Activated CD4-positive, CD25-positive, alpha-beta regulatory T cell treated with anti-CD3 and anti-CD28 coated beads, Interleukin-2, amount 50 U/mL, for 72 hours (primary cell): ENCODE data around the gene SORCS2.

Source experiments
- DNase-seq: peaks from one replicate; pipeline ENCODE4 v3.0.0; 2021

Gene SORCS2

DNA sequence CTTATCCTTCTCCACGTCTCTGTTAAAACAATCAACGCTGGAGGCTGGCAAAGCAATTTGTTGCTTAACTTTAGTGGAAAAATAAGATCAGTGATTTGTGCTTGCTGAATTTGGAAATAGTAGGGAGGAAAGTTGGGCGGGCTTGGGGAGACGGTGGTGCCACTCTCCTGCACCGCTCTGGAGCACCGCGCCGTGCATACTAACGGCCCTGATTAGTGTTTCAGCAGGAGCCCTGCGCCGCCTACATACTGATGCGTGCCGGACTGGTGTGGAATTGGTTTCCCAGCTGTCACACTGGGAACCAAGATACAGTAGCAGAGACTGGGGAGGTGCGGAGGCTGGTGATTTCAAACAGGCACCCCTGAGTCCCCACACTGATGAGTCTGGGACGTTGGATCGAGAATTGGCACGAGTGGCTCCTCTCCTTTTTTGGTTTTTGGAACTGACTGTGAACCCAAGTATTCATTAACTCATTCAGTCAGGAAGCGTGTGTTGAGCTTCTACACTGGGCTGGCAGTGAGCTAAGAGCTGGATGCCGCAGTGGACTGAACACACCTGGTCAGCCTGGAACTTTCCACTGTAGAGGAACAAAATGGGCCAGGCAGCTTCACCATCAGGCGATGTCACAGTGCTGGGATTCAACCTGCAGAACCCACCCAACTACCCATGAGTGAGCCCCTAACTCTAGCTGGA is 271.4 kb downstream of the SORCS2 start:
- no peak for DNase-seq

DNA sequence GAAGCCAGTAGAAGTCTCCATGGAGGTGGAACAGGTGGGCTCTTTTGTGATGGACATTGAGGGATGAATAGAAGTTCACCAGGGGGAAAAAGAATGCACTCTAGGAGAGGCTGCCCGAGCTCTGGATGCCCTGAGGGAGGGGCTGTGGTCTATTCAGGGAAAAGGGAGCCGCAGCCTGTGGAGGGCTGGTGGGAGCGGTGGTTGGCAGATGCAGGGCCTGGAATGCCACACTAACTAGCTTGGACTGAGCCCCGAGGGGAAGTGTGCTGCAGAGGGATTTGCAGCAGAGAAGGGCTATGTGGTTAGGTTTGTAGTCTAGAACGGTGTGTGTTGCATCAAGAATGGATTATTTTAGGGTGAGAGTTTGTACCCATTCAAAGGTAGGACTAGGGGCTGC is 271.9 kb downstream of the SORCS2 start:
- DNase-seq: no peak

DNA sequence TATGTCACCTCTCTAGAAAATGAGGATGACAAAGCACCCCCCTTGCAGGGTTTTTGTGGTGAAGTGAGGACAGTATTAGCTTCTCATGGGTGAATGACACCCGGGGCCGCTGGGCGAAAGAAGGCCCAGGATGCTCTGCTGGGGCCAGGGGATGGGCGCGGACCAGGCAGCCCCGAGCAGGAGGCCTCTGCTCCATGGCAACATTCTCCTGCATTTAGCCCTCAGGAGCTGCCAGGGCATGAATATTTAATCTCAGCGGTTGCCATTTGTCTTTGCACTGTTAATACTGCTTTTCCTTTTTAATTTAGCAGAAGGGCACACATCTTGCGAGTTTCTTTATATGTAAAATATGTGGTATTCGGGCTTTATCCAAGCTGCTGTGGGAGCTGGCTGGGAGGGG is 272.7 kb downstream of the SORCS2 start:
- no peak for DNase-seq

DNA sequence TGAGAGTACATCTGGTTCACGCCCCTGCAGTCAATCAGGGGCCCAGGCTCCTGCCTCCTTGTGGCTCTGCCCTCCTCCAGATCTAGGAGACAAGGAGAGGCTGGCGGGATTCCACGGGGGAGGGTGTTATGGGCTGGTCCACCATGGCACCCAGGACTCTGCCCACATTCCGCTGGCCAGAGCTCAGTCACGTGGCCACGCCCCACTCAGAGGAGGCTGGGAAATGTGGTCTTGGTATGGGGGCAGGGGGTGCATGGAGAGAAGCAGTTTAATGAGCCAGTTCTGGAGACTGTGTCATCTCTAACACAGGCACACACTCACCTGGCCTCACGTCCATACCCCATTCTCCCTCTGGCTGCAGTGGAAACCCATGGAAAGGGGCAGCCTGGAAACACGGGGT is 273.9 kb downstream of the SORCS2 start:
- no peak for DNase-seq

- DNase-seq: no peak
Observed at GRCh38 chr4:7466904-7467303, 274.6 kb downstream of the SORCS2 start.

GRCh38 chr4:7467471-7467870 is 275.1 kb downstream of the SORCS2 start:
- no peak for DNase-seq

DNA sequence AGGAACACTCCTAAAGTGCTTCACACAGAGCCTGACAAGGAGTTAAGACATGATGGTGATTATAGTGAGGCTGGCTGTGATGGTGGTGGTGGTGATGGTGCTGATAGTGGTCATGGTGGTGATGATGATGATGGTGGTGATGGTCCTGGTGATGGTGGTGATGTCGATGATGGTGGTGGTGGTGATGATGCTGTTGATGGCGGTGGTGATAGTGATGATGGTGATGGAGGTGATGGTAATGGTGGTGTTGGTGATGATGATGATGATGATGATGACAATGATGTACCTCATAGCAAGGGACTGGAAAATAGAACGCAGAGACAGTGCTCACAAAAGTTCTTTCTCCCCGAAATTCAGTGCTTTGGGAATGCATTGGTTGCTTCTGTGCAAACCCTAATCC is 276.7 kb downstream of the SORCS2 start:
- no peak for DNase-seq

DNA sequence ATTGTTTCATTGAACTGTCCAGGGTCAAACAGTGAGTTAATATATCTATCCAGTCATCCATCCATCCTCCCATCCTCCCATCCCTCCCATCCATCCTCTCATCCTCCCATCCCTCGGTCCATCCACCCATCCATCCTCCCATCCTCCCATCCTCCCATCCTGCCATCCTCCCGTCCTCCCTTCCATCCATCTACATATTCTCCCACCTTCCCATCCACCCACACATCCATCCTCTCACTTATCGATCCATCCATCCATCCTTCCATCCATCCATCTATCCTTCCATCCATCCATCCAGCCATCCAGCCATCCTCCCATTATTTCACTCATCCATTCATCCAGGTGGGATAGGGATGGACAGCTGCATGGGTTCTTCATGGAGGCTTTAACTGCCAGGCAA is 277.8 kb downstream of the SORCS2 start:
- no peak for DNase-seq

DNA sequence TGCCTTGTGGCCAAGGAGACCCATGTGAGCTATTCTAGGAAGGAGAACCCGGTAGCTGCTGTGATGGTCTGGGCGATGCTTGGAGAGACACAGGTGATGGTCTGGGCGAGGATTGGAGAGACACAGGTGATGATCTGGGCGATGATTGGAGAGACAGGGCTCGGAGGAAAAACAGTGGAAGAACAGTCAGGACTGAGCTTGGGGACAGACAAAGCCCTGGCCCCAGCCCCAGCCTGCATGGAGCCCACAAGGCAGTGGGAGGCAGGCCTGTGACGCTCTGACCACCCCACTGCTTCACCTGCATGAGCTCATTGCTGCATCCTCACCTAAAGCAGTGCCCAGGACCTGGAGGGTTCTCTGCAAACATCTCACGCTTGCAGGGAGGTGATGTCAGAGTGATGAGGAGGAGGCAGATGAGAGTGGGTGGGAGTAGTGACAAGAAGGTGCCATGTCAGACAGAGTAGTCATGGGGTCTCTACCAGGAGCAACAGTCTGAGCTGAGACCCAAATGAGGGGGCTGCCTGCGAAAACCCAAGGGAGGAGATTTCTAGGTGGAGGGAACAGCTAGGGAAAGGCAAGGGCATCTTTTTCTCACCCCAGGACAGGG is 278.3 kb downstream of the SORCS2 start:
- DNase-seq: no peak

DNA sequence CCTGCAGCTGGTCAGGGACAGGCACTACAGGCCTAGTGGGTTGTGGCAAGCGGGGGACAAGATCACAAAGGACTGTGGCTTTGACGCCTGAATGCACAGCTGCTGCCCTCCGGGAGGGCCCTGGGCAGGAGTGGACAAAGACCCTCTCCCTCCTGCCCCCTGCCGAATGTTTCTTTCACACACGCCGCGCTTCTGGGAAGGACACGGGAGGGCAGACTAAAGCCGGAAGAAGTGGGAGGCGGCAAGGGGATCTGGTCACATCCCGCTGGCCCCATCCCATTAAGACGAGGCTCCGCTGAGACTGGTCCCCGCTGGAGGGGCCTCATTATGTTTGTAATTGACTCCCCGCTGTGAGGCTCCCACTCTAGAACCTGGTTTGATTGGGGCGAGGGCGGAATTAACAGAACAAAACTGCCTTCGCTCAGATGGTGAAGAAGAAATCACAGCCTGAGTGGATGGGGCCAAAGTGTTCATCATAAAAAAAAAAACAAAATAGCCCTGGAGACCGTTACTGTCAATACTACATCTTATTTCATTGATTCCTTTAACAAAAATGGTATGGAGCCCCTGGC is 280.2 kb downstream of the SORCS2 start:
- DNase-seq: no peak

DNA sequence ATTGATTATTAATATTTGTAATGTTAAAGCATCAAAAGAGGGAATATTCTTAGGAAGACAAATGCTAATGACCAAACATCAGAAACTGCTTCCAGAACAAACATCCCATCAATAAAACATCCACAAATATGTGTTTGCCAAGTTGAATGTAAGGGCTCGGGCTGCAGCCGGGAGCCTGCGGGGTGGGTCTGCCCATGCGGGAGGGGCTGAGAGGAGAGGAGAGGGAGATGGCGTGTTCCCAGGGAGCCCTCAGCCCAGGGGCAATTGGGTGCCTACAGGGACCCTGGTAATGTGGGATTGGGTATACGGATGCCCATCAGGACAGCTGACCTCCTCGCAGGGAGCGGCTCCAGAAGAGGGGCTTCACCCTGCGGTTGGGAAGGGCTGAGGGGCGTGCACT is 280.7 kb downstream of the SORCS2 start:
- no peak for DNase-seq

- DNase-seq: no peak
Observed at GRCh38 chr4:7474320-7474719, 282.0 kb downstream of the SORCS2 start.

DNA sequence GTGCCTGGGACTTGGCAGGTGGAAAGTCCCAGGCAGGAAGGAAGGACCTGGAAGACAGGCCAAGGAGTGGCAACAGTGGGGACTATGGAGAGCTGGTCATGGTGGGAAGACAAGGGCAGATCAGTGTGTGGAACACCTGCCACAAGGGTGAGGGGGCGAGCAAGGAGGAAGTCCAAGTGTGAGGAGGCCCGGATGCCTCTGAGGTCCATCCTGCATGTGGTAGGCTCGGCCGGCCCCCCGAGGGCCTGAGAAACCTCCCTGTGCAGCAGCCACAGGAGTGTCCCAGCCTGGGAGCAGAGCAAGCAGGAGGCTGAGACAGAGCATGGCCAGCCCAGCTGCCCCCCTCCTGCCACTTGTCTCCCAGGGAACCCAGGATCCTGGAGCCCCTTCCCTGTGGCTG is 282.9 kb downstream of the SORCS2 start:
- no peak for DNase-seq

DNA sequence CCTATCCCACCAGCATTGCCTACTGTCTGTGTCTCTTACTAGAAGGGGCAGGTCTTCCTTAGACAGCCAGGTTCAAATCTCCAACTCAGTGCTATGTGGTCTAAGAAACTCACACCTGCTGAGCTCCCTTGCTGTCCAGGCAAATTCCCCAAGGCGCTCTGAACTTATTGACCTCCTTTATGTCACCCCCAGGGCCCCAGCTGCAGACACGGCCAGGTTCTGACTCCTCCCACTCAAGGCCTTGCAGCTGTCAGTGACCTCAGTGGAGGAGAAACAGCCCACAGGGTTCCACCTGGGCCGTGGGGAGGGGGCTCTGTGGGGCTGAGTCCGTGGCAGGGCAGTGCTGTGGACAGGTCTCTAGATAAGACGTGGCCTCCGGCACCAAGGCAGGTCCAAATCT is 284.5 kb downstream of the SORCS2 start:
- DNase-seq: no peak

- no peak for DNase-seq
Observed at GRCh38 chr4:7477695-7478094, 285.4 kb downstream of the SORCS2 start.

DNA sequence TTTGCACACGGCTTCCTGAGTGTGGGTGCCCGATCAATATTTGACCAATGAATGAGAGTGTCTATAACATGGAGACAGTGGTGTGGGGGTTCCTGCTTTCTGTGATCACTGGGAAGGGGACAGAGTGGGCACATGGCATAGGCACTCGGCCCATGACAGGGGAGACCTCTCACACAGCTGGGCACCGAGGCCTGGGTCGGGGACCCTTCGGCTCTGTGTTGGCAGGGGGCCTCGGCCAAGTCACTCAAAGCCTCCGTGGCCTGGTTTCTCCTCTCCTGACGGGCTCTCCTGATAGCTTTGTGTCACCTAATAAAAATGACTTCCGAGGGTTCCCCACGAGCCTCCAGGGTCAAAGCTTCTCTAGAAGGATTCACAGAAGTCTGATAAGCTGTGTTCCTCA is 286.3 kb downstream of the SORCS2 start:
- DNase-seq: no peak

DNA sequence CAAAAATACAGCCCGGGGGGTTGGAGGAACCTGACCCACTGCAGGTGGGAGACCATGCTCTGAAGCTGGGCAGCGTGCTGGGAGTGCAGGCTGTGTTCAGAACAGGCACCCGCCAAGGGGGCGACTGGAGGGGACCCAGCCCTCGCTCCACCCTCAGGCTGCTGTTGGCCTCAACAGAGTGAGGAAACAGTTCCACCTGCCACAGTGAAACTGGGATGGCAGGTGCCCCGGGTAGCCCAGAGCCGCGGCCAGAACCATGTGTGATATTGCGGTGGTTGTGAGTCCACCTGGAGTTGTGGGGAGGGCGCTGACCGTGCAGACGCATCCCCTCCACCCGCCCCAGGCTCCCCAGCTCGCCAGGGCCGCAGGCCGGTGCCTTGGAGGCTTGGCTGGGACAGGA is 288.1 kb downstream of the SORCS2 start:
- DNase-seq: no peak

DNA sequence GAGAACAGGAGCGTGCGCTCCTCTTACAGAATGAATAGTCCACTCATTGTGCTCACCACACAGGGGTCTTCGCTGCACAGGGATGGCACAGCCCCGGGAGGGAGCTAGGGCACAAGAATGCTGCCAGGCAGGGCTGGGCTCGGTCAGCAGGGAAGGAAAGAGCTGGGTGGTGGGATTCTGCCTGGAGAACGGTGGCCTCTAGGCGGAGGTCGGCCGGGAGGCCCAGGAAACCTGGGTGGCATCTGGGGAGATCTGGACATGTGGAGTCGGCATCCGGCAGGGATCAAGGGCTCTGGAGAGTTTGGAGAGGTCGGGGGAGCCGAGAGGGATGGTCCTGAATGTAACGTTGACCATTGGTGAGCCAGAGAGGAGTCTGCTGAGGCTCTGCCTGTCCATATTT is 288.9 kb downstream of the SORCS2 start:
- DNase-seq: no peak

DNA sequence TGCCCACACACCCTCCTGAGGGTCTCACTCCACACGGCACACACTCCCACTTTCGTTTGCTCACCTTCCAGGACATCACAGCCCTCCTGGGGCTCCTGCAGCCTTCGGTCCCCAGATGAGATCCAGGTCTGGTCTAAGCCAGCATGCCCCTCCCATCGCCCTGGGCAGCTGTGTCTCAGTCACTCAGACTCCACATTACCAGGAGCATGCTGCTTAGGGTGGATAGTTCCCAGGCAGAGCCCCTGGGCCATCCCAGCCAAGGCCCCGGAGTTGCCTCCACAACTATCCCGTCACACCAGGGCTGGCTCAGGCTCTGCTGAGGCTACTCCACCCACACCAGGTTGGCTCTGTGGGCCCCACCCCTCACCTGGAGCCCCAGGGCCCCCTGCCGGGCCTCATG is 292.8 kb downstream of the SORCS2 start:
- no peak for DNase-seq

- no peak for DNase-seq
Observed at GRCh38 chr4:7486101-7486500, 293.8 kb downstream of the SORCS2 start.

DNA sequence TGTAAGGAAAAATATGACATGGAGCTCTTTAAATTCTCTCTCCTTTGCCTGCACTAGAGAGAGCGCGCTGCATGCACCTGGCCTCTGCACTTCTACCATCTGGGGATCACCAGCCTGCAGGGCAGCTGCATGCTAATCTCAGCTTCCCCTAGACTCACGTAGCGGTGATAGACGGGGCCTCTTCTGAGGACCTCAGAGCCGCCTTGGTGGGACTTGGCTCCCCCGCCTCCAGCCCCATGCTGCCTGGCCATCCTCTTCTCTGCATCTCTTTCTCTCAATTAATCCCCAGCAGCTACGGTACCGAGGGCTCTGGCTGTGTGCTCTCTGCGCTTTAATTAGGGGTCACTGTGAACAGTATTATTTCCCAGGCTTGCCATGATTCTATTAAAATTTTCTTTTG is 295.2 kb downstream of the SORCS2 start:
- no peak for DNase-seq

DNA sequence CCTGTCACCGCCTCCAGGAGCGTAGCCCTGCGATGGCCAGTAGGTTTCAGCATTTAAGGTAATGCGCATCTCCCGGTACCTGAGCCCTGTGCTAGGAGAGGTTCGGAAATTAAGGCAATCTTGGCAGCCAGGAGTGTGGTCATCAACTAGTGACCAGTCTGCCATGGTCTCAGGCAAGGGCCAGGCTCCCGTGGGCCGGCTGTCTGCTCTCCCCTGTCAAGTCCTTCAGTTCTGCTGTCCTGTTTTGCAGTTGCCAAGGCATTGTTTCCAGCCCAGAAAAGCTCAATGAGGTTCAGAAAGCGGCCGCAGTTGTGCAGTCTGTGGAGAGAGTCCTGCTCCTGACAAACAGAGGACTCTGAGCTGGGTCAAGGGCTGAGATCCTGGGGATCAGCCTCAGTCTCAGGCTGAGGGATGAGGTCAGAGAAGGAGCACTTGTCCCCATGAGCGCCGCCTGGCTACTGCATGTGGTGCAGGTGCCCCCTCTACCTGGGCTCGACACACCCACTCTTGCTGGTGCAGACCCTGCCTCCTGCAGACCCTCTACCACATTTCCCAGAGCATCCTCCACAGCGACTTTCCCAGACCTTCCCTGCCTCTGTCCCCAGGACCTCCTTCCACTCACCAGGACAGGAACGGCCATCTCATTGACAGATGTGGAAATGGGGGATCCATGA is 295.8 kb downstream of the SORCS2 start:
- no peak for DNase-seq

DNA sequence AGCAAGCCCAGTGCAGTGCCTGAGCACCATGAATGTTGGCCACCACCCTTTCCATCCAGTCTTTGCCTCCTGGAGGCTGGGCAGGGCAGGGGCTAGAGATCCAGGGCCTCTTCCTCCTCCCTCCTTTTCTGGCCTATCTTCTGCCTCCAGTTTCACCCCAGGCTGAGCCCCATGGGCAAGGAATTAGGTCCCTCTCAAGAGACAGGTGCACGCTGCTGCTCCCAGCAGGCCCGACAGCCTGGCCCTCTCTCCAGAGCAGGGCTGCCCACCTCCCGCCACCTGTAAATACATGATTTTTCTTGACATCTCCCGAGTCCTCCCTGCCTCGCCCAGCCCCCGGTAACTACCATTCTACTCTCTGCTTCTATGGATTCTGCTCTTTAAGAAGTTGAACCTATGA is 299.6 kb downstream of the SORCS2 start:
- DNase-seq: no peak
